GM10266 (cell line): ENCODE data around the gene NCOA1.

Experiments
- DNase-seq: peaks from one replicate; pipeline ENCODE4 v3.0.0; 2012; ENCODE audit errors: extremely low spot score
- TF ChIP-seq, protein P1 (sequence below): IDR thresholded peaks from 2 replicates; pipeline ENCODE4 v1.5.1; 2012; ENCODE audit warnings: mild to moderate bottlenecking, low read depth; ENCODE audit not compliant: control insufficient read depth, insufficient read depth; ENCODE audit errors: missing control alignments

NCOA1 gene

DNA sequence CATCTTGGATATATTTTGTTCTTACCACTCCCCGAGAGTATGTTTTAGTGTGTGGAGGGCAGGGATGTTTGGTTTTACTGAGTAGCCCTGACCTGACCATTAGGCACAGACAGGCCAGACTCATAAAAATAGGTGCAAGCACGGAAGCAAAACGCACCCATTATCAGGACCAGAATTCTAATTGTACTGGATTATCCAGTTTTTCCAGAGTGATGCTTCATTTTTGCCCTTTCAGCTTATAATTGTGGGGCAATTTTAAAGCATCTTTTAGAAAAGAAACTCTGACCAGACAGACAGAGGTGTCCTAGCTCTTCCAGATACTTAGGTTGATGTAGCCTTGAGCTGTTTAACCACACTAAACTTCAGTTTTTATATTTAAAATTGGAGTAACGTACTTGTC is 4.4 kb downstream of the NCOA1 start:
- TF ChIP-seq, protein P1, sequence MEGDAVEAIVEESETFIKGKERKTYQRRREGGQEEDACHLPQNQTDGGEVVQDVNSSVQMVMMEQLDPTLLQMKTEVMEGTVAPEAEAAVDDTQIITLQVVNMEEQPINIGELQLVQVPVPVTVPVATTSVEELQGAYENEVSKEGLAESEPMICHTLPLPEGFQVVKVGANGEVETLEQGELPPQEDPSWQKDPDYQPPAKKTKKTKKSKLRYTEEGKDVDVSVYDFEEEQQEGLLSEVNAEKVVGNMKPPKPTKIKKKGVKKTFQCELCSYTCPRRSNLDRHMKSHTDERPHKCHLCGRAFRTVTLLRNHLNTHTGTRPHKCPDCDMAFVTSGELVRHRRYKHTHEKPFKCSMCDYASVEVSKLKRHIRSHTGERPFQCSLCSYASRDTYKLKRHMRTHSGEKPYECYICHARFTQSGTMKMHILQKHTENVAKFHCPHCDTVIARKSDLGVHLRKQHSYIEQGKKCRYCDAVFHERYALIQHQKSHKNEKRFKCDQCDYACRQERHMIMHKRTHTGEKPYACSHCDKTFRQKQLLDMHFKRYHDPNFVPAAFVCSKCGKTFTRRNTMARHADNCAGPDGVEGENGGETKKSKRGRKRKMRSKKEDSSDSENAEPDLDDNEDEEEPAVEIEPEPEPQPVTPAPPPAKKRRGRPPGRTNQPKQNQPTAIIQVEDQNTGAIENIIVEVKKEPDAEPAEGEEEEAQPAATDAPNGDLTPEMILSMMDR, result no peak
- no peak for DNase-seq

DNA sequence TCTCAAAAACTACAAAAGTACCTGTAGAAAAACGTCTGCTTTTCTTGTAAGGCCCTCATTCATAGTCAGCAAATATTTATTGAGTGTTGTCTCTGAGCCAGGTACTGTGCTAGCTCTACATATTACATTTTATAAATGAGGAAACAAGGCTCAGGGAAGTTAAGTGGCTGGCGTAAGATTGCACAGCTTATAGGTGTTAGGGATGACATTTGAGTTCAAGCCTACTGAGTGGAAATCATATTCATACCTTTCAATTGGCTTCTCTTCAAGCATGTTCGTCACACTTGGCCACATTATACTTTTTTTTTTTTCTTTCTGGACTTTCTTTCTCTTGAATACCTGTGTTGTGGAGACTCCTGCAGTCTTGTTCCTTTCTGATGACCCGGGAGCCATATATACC is 5.9 kb downstream of the NCOA1 start:
- TF ChIP-seq, protein P1, result no peak
- no peak for DNase-seq

DNA sequence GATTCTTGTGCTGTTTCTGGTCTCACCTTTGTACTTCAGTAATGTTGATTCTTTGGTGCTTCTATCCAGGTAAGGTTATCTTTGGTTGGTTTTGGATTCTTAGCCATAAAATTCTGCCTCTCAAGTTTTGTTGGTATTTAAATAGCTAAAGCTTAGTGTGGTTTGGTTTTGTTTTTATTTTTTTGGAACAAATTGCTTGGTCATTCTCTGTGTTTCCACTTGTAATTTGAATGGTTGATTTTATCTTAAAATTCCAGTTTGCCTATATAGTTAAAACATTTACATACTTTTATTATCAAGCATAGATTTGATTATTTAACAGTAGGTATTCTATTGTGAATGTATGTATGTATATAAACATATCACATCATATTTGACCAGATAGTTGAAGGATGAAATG is 6.6 kb downstream of the NCOA1 start:
- DNase-seq, result no peak
- TF ChIP-seq, protein P1, result no peak

DNA sequence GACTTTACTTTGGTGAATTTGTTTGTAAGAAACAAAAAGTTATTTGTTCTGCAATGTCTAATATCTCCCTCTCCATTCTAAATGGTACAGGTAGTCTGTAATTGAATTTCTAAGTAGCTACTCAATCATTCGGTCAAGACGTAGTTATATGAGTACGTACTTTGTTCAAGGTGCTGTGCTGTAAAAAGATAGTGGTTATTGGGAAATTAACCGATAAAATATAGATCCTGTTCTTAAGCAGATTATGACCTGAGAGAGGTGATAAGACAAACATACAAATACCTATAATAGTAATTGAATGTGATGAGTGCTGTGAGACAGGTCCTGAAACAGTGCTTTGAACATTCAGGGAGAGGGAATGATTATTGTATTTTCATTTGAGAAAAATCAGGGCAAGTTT is 7.1 kb downstream of the NCOA1 start:
- TF ChIP-seq, protein P1, result no peak
- no peak for DNase-seq

DNA sequence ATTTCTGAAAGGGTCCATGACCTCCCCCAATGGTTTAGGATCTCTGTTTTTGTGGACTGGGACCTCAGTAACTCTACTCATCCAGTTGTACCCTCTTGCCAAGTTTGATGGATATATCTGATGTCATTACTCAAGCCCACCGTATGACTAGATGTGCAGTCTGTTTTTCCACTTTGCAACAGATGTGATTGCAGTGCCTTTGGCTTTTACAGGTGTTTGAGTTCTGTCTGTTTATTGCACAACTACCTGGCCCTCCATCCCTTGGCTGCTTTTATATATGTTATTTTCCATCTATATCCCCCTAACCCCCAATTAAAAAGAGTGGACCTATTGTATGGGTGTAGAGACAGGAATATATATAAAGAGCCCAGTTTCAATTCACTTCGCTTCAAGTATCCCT is 10.8 kb downstream of the NCOA1 start:
- TF ChIP-seq, protein P1, result no peak
- DNase-seq, result no peak

DNA sequence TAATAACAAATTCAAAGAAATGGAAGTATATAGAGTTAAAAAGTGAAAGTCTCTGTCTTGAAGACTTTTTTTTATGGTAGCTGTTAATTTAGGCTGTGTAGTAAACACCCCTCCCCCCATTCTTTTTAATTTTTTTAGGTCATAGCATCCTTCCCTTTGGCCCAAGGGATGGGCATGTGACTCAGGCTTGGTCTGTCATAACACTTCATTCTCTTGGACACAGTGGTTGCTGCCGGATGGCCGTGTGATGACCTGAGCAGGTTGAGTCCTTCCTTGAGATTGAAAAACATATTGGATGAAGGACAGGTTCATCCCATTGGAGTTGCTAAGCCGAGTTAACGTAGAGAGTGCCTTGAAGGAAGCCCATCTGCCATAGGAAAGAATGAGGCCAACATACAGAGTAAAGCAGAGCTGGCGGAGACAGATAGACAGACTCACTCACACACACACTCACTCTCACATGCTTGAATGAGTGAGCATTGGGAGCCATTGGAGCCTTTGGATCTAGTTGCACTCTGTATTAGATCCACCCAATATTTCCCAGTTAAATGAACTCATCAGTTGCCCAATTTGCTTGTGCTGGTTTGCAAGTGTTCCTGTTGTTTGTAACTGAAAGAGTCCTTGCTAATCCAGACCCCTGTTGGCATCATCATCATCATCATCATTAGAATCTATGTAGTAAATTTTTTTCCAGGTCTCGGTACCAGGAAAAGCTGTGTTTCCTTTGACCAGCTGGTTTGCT is 14.7 kb downstream of the NCOA1 start:
- DNase-seq, result no peak
- TF ChIP-seq, protein P1, result no peak

DNA sequence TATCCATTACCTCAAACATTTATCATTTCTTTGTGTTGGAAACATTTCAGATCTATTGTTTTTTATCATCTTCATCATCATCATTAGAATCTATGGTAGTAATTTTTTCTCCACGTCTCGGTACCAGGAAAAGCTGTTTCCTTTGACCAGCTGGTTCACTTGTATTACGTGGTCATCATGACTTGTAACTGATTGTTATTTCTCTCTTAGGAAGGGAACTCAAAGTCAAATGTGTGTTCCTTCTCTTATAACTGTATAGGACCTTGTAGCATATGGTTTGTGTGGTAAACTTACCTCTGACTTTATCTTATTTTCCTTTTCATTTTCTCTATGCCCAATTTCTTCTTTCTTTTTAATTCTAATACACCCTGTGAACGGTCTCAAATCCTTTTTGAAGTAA is 16.5 kb downstream of the NCOA1 start:
- TF ChIP-seq, protein P1, result no peak
- no peak for DNase-seq
